ENCODE results near the gene ETDA.

- TF ChIP-seq CTCF (conservative IDR thresholded peaks at IDR 0.05; ENCODE audit: low read depth, low read length): no peak
- TF ChIP-seq EZH2 (IDR thresholded peaks at IDR 0.05; ENCODE audit: borderline replicate concordance, low read depth, low read length, poor library complexity, severe bottlenecking): no peak
Measured at GRCh38 chrX:135295238-135295943, 43.5 kb downstream of the ETDA start.

Data from A673 (cell line).